Stimulated activated naive CD8-positive, alpha-beta T cell treated with anti-CD3 and anti-CD28 coated beads, Interleukin-15, amount 100 ng/mL, for 72 hours (primary cell): ENCODE data around the gene RFT1.

ENCODE experiments used
- ATAC-seq: fragments of 150-1000 bp; cut with Tn5 transposase; 2 replicates; pipeline ENCODE4 v1.10.0; 2021; ENCODE audit warnings: mild to moderate bottlenecking, moderate library complexity
- DNase-seq, 2 donors: peaks; one replicate each; pipeline ENCODE4 v3.0.0; 2021 to 2022
- H3K27ac Mint-ChIP-seq, 2 donors: one replicate each; pipeline ENCODE4 v1.8.0; 2022; ENCODE audit warnings: mild to moderate bottlenecking in 2 of 2, mixed read lengths in 2 of 2, moderate library complexity in 2 of 2
- H3K27me3 Mint-ChIP-seq: one replicate; pipeline ENCODE4 v1.8.0; 2022; ENCODE audit warnings: mixed read lengths
- H3K4me1 Mint-ChIP-seq: one replicate; pipeline ENCODE4 v1.8.0; 2022; ENCODE audit warnings: mild to moderate bottlenecking, mixed read lengths
- H3K4me3 Mint-ChIP-seq, 2 donors: one replicate each; pipeline ENCODE4 v1.8.0; 2022; ENCODE audit warnings: mild to moderate bottlenecking in 2 of 2, mixed read lengths in 2 of 2, moderate library complexity in 1 of 2
- H3K9me3 Mint-ChIP-seq, 2 donors: one replicate each; pipeline ENCODE4 v1.8.0; 2022; ENCODE audit warnings: mixed read lengths in 2 of 2

RFT1 gene

GRCh38 chr3:53123953-53124352 lies 6.3 kb downstream of the RFT1 start:
- Mint-ChIP-seq H3K4me1 (peaks cover 6% of the 10 kb centered on the region), H3K9me3 (no peaks in the 10 kb centered on the region), H3K4me3 (no peak overlapping the region), H3K27ac (no peak overlapping the region), H3K27me3 (no peaks in the 10 kb centered on the region)
- no peak for ATAC-seq
- no peak for DNase-seq

DNA sequence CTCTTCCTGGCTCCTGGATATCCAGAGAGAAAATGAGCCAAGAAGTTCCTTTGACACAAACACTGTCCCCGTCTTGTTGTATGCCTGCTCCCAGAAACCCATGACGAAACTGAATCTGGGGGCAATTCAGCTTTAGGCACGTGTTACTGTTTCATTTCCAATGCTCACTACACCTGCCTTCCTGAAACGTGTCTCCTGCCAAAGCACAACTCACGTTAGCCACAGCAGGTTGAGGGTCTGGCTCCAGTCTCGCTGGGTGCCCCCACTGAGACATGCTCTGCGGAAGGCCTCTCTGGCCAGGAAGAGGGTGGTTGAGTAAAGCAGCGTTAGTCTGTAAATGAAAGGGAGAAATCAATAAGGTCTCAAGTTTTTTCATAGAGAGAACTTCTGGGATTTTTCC lies 6.7 kb downstream of the RFT1 start:
- no peak for ATAC-seq
- H3K4me1 Mint-ChIP-seq, result peaks cover 2% of the 10 kb centered on the region
- no peak overlapping the region for H3K27ac Mint-ChIP-seq
- H3K27me3 Mint-ChIP-seq, result no peaks in the 10 kb centered on the region
- H3K9me3 Mint-ChIP-seq, result no peaks in the 10 kb centered on the region
- DNase-seq, result no peak
- no peak overlapping the region for H3K4me3 Mint-ChIP-seq

- DNase-seq, result no peak
- no peak overlapping the region for H3K4me3 Mint-ChIP-seq
- H3K9me3 Mint-ChIP-seq, result no peaks in the 10 kb centered on the region
- no peak for ATAC-seq
- H3K4me1 Mint-ChIP-seq, result no peaks in the 10 kb centered on the region
- no peaks in the 10 kb centered on the region for H3K27me3 Mint-ChIP-seq
- H3K27ac Mint-ChIP-seq, result no peak overlapping the region
These were observed 7.3 kb downstream of the RFT1 start for GRCh38 chr3:53122933-53123305.

GRCh38 chr3:53122255-53122932 lies 7.8 kb downstream of the RFT1 start:
- Mint-ChIP-seq H3K4me3 (no peak overlapping the region), H3K27ac (no peak overlapping the region), H3K9me3 (no peaks in the 10 kb centered on the region), H3K27me3 (no peaks in the 10 kb centered on the region), H3K4me1 (no peaks in the 10 kb centered on the region)
- DNase-seq (no peak), ATAC-seq (no peak)

GRCh38 chr3:53120336-53120735 lies 9.9 kb downstream of the RFT1 start:
- Mint-ChIP-seq H3K4me3 (no peak overlapping the region), H3K9me3 (no peaks in the 10 kb centered on the region), H3K27ac (no peak overlapping the region), H3K4me1 (no peaks in the 10 kb centered on the region), H3K27me3 (no peaks in the 10 kb centered on the region)
- ATAC-seq (no peak), DNase-seq (no peak)

- Mint-ChIP-seq H3K27me3 (no peaks in the 10 kb centered on the region), H3K4me1 (no peaks in the 10 kb centered on the region), H3K27ac (peak overlapping the region in 1 of 2 donors; percentile 21), H3K9me3 (no peaks in the 10 kb centered on the region), H3K4me3 (no peak overlapping the region)
- DNase-seq, result no peak
- ATAC-seq, result no peak
These were observed 13.3 kb downstream of the RFT1 start for GRCh38 chr3:53116956-53117355.

- Mint-ChIP-seq H3K27ac (no peak overlapping the region), H3K27me3 (no peaks in the 10 kb centered on the region), H3K4me1 (peaks cover 14% of the 10 kb centered on the region), H3K4me3 (no peak overlapping the region), H3K9me3 (no peaks in the 10 kb centered on the region)
- peak in 1 of 2 donors; percentile 24 for DNase-seq
- ATAC-seq, result peak; percentile 83
These were observed 15.7 kb downstream of the RFT1 start for GRCh38 chr3:53114412-53115074.

DNA sequence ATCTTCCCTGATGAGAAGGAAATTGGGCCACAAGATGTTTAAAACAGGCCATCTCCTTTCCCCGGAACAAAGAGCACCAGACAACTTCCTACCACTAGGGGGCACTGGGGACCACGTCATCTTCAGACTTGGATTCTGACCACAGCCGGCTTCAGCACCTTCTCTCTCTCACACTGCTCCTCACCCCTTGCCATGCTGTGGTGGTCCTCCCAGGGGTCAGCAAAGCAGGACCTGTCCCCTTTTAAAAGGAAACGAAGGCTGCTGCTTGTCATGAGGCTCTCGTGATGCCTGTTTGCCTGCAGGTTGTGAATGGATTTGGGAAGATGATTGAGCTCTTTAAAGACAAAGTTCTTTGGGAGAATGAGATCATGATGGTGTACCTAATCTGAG lies 16.2 kb downstream of the RFT1 start:
- ATAC-seq (peak; percentile 70), DNase-seq (peak; percentile 79 to 80)
- Mint-ChIP-seq H3K4me3 (no peak overlapping the region), H3K27me3 (no peaks in the 10 kb centered on the region), H3K9me3 (peaks cover 3 to 4% of the 10 kb centered on the region in 2 donors), H3K4me1 (peaks cover 20% of the 10 kb centered on the region), H3K27ac (no peak overlapping the region)

DNA sequence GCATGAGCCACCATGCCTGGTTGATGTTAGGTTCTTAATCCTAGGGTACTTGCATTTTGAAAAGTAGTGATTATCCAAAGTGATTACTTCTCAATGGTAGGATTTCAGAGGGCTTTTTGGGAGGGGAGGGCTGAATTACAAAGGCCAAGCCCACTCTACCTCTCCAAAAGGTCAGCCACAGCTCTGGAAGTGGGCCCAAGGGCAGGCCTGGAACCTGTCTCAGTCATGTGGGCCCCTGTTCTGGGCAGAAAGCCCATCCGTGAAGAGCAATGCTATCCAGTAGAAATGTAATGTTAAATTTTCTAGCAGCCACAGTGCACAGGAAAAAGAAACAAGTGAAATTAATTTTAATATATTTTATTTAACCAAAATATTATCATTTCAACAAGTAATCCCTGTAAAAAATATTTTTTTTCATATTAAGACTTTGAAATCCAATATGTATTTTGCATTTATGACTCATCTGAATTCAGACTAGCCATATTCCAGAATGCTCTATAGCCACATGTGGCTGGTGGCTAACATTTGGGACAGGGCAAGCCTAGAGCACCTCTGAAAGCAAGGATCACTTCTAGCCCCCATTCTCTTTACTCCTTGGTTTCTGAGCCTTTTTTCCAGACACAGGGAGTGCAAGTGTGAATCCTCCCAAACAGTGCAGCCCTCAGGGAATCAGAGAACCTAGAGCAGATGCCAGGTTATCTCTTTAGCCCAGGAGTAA lies 16.8 kb downstream of the RFT1 start:
- no peak overlapping the region for H3K4me3 Mint-ChIP-seq
- H3K27ac Mint-ChIP-seq, result no peak overlapping the region
- no peaks in the 10 kb centered on the region for H3K27me3 Mint-ChIP-seq
- H3K9me3 Mint-ChIP-seq, result peaks cover 5 to 8% of the 10 kb centered on the region in 2 donors
- ATAC-seq, result no peak
- DNase-seq, result no peak
- H3K4me1 Mint-ChIP-seq, result peaks cover 25% of the 10 kb centered on the region

DNA sequence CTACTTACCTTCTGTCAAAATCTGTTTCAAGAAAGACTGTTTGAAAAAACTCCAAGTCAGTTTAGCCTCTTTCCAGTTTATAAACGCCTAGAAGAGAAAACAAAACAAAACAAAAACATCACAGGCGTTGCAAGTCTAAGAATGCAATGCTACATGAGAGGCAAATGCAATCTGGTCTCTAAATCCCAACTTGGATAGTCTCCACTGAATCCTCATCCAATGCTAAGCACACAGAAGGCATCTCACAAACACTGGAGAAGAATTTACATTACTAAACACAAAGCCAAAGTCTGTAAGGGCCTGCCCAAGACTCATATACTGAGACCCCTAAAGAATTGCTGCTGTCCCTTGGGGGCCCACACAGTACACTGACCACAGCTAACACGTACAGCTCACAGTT lies 18.4 kb downstream of the RFT1 start:
- ATAC-seq (no peak), DNase-seq (no peak)
- Mint-ChIP-seq H3K4me1 (peaks cover 35% of the 10 kb centered on the region), H3K27ac (no peak overlapping the region), H3K4me3 (no peak overlapping the region), H3K9me3 (peaks cover 5 to 8% of the 10 kb centered on the region in 2 donors), H3K27me3 (no peaks in the 10 kb centered on the region)

- ATAC-seq, result peak; percentile 72
- H3K4me1 Mint-ChIP-seq, result peaks cover 49% of the 10 kb centered on the region
These were observed 20.1 kb downstream of the RFT1 start for GRCh38 chr3:53109891-53110771.

DNA sequence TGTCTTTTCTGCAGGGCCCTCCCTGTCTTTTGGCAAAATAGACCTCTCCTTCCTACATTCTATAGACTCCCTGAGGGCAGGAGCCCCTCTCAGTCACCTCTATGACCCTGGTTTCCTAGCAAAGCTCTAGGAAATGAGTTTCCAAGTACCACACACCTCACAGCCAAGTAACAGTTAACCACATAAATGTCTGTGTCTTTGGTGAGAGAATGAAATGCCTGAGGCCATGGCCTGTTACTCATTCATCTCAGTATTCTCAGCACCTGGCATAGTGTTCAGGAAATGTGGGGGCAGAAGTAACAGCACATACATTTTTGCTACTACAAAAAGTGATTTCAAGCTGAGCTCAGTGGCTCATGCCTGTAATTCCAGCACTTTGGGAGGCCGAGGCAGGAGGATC lies 21.0 kb downstream of the RFT1 start:
- Mint-ChIP-seq H3K27ac (peak overlapping the region; percentile 56 to 59), H3K9me3 (peaks cover 5 to 8% of the 10 kb centered on the region in 2 donors), H3K4me3 (peak overlapping the region; percentile 37 to 53), H3K4me1 (peaks cover 58% of the 10 kb centered on the region), H3K27me3 (no peaks in the 10 kb centered on the region)
- peak; percentile 93 for ATAC-seq
- DNase-seq, result peak; percentile 36 to 57

More at GRCh38 chr3:53109891-53110771, 20.1 kb downstream of the RFT1 start:
- DNase-seq, result peak; percentile 26 to 66
- Mint-ChIP-seq H3K9me3 (peaks cover 5 to 8% of the 10 kb centered on the region in 2 donors), H3K4me3 (peak overlapping the region; percentile 53 to 71), H3K27me3 (no peaks in the 10 kb centered on the region), H3K27ac (peak overlapping the region in 1 of 2 donors; percentile 86)

DNA sequence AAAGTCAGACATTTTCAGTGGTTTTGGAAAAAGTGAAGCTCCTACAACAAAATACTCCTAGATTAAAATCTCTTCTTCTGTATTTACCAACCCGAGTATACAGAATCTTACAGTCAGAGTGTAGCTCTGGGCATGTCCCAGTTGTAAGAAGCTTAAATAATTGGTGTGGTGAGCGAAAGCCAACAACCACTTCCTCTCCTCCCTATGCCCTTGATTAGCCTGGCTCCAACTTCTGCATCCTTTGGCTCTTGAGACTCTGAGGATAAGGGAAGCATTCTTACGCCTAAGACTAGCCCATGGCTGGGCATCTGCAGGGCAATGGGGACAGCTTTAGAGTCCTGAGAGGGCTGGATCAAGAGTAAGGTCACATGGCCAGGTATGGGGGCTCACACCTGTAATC lies 25.5 kb downstream of the RFT1 start:
- no peaks in the 10 kb centered on the region for H3K27me3 Mint-ChIP-seq
- H3K9me3 Mint-ChIP-seq, result peaks cover 5 to 8% of the 10 kb centered on the region in 2 donors
- peaks cover 90% of the 10 kb centered on the region for H3K4me1 Mint-ChIP-seq
- ATAC-seq, result no peak
- no peak overlapping the region for H3K4me3 Mint-ChIP-seq
- peak overlapping the region in 1 of 2 donors; percentile 77 for H3K27ac Mint-ChIP-seq
- no peak for DNase-seq

- Mint-ChIP-seq H3K4me3 (peak overlapping the region in 1 of 2 donors; percentile 51), H3K9me3 (no peaks in the 10 kb centered on the region), H3K27ac (peak overlapping the region in 1 of 2 donors; percentile 86), H3K4me1 (peaks cover 90% of the 10 kb centered on the region), H3K27me3 (no peaks in the 10 kb centered on the region)
- DNase-seq (no peak), ATAC-seq (no peak)
These were observed 26.6 kb downstream of the RFT1 start for GRCh38 chr3:53103397-53104296.
